H1 (cell line): ENCODE data around the gene KRTAP4-12. TPM values are rescaled to one million over a fixed set of nuclear protein-coding genes. Genes with fewer than 3 reads are reported as not detected.

Source experiments
- CBX8 ChIP-seq: fragments of 300-800, 300-1000 bp; sonication (generic); IDR thresholded peaks from 2 replicates; pipeline ENCODE4 v1.7.1; 2016; ENCODE audit warnings: low read depth, low read length, borderline replicate concordance
- EZH2 ChIP-seq: fragments of 200-600 bp; sonication (generic); IDR thresholded peaks from 2 replicates; pipeline ENCODE4 v1.7.1; 2012; ENCODE audit warnings: low read depth, mild to moderate bottlenecking, moderate library complexity, low read length, inconsistent platforms; ENCODE audit not compliant: severe bottlenecking
- JUND ChIP-seq: IDR thresholded peaks from 2 replicates; pipeline ENCODE4 v1.6.1; 2011; ENCODE audit warnings: mild to moderate bottlenecking, improper control_type of control experiment, low read length
- NRF1 ChIP-seq: IDR thresholded peaks from 2 replicates; pipeline ENCODE4 v1.6.1; 2011; ENCODE audit warnings: mild to moderate bottlenecking, low read depth, low read length, improper control_type of control experiment
- SP1 ChIP-seq: IDR thresholded peaks from 2 replicates; pipeline ENCODE4 v1.6.1; 2011; ENCODE audit warnings: low read depth, low read length
- SRF ChIP-seq: IDR thresholded peaks from 2 replicates; pipeline ENCODE4 v1.6.1; 2011; ENCODE audit warnings: mild to moderate bottlenecking, low read depth, low read length, moderate library complexity
- ZNF274 ChIP-seq: IDR thresholded peaks from 2 replicates; pipeline ENCODE4 v1.7.0; 2012; ENCODE audit warnings: low read length, borderline replicate concordance; ENCODE audit errors: extremely low read depth
- polyA plus RNA-seq, 7 experiments: library from polyadenylated mRNA; depleted of rRNA in 3 of 7; stranded (reverse) in 5 of 7; unstranded in 2 of 7; fragments of >200 nt in 5 of 7; fragments of 200-250 nt in 2 of 7; gene quantifications; 1 replicate in 5 of 7; 2 replicates in 1 of 7; 4 replicates in 1 of 7; pipeline versions ENCODE4 v1.2.1 to v1.2.3, GENCODE V29; 2011 to 2013; ENCODE audit warnings: missing spikeins in 2 of 7, mixed read lengths in 2 of 7
- total RNA-seq: library from RNA; stranded (reverse); fragmentation: NEBNext Ultra II Directional; extraction: Animal tissue kit (Norgen Biotek cat#: 25700); gene quantifications from 2 replicates; pipeline ENCODE4 v1.2.1, GENCODE V29; 2021
- TF ChIP-seq, protein P1 (sequence below): fragments of 300-600 bp; sonication (generic); IDR thresholded peaks from 2 replicates; pipeline ENCODE4 v1.7.1; 2012; ENCODE audit warnings: low read length, moderate library complexity, mild to moderate bottlenecking, inconsistent platforms; ENCODE audit not compliant: insufficient replicate concordance
- TF ChIP-seq, protein P2 (sequence below): IDR thresholded peaks from 2 replicates; pipeline ENCODE4 v1.6.1; 2012; ENCODE audit warnings: inconsistent platforms

Gene KRTAP4-12
- total and polyA plus RNA-seq, 2 of the 8 experiments (the other 6 are each of a cell fraction or from before 2014, with no cell fraction given): not detected

DNA sequence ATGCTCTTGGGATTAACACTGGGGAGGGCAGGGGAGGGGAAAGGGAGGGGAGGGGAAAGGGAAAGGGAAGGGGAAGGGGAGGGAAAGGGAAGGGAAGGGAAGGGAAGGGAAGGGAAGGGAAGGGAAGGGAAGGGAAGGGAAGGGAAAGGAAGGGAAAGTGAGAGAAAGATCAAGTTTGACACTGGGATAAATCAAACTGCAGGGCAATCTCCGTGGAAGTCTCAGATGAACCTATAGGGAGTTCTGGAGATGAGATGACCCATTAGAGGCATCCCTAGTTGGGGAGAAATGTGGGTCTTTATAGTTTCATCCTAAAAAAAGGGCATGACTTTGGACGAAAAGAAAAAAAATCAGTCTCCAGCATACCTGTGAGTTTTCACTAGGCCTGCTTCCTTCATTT, 2.2 kb downstream of the KRTAP4-12 start (continued):
- TF ChIP-seq, protein P1, sequence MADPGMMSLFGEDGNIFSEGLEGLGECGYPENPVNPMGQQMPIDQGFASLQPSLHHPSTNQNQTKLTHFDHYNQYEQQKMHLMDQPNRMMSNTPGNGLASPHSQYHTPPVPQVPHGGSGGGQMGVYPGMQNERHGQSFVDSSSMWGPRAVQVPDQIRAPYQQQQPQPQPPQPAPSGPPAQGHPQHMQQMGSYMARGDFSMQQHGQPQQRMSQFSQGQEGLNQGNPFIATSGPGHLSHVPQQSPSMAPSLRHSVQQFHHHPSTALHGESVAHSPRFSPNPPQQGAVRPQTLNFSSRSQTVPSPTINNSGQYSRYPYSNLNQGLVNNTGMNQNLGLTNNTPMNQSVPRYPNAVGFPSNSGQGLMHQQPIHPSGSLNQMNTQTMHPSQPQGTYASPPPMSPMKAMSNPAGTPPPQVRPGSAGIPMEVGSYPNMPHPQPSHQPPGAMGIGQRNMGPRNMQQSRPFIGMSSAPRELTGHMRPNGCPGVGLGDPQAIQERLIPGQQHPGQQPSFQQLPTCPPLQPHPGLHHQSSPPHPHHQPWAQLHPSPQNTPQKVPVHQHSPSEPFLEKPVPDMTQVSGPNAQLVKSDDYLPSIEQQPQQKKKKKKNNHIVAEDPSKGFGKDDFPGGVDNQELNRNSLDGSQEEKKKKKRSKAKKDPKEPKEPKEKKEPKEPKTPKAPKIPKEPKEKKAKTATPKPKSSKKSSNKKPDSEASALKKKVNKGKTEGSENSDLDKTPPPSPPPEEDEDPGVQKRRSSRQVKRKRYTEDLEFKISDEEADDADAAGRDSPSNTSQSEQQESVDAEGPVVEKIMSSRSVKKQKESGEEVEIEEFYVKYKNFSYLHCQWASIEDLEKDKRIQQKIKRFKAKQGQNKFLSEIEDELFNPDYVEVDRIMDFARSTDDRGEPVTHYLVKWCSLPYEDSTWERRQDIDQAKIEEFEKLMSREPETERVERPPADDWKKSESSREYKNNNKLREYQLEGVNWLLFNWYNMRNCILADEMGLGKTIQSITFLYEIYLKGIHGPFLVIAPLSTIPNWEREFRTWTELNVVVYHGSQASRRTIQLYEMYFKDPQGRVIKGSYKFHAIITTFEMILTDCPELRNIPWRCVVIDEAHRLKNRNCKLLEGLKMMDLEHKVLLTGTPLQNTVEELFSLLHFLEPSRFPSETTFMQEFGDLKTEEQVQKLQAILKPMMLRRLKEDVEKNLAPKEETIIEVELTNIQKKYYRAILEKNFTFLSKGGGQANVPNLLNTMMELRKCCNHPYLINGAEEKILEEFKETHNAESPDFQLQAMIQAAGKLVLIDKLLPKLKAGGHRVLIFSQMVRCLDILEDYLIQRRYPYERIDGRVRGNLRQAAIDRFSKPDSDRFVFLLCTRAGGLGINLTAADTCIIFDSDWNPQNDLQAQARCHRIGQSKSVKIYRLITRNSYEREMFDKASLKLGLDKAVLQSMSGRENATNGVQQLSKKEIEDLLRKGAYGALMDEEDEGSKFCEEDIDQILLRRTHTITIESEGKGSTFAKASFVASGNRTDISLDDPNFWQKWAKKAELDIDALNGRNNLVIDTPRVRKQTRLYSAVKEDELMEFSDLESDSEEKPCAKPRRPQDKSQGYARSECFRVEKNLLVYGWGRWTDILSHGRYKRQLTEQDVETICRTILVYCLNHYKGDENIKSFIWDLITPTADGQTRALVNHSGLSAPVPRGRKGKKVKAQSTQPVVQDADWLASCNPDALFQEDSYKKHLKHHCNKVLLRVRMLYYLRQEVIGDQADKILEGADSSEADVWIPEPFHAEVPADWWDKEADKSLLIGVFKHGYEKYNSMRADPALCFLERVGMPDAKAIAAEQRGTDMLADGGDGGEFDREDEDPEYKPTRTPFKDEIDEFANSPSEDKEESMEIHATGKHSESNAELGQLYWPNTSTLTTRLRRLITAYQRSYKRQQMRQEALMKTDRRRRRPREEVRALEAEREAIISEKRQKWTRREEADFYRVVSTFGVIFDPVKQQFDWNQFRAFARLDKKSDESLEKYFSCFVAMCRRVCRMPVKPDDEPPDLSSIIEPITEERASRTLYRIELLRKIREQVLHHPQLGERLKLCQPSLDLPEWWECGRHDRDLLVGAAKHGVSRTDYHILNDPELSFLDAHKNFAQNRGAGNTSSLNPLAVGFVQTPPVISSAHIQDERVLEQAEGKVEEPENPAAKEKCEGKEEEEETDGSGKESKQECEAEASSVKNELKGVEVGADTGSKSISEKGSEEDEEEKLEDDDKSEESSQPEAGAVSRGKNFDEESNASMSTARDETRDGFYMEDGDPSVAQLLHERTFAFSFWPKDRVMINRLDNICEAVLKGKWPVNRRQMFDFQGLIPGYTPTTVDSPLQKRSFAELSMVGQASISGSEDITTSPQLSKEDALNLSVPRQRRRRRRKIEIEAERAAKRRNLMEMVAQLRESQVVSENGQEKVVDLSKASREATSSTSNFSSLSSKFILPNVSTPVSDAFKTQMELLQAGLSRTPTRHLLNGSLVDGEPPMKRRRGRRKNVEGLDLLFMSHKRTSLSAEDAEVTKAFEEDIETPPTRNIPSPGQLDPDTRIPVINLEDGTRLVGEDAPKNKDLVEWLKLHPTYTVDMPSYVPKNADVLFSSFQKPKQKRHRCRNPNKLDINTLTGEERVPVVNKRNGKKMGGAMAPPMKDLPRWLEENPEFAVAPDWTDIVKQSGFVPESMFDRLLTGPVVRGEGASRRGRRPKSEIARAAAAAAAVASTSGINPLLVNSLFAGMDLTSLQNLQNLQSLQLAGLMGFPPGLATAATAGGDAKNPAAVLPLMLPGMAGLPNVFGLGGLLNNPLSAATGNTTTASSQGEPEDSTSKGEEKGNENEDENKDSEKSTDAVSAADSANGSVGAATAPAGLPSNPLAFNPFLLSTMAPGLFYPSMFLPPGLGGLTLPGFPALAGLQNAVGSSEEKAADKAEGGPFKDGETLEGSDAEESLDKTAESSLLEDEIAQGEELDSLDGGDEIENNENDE: no peak
- TF ChIP-seq NRF1: no peak
- no peak for TF ChIP-seq ZNF274
- TF ChIP-seq SP1: no peak
- TF ChIP-seq SRF: no peak
- TF ChIP-seq, protein P2, sequence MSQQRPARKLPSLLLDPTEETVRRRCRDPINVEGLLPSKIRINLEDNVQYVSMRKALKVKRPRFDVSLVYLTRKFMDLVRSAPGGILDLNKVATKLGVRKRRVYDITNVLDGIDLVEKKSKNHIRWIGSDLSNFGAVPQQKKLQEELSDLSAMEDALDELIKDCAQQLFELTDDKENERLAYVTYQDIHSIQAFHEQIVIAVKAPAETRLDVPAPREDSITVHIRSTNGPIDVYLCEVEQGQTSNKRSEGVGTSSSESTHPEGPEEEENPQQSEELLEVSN: no peak
- no peak for TF ChIP-seq EZH2
- TF ChIP-seq JUND: no peak
- TF ChIP-seq CBX8: no peak
- TF ChIP-seq, all 59 proteins: peak for 0
